ENCODE data around the gene TEX2.
"Not testable (repeated sequence)": the region's sequence is repeated elsewhere in the genome, so short reads cannot be mapped to it uniquely, and the experiment has no call there.

Gene TEX2

GRCh38 chr17:64185557-64185956, 77.5 kb downstream of the TEX2 start:
- DNase-seq, result not testable (repeated sequence)

GRCh38 chr17:64185101-64185500, 78.0 kb downstream of the TEX2 start:
- DNase-seq, result no peak

GRCh38 chr17:64183815-64184214, 79.2 kb downstream of the TEX2 start:
- DNase-seq, result no peak

GRCh38 chr17:64182325-64183012, 80.6 kb downstream of the TEX2 start:
- DNase-seq, result no peak

- DNase-seq, result no peak
Measured at GRCh38 chr17:64180089-64181073, 82.7 kb downstream of the TEX2 start.

GRCh38 chr17:64179024-64179423, 84.0 kb downstream of the TEX2 start:
- not testable (repeated sequence) for DNase-seq

GRCh38 chr17:64178011-64178825, 84.8 kb downstream of the TEX2 start:
- no peak for DNase-seq

- no peak for DNase-seq
Measured at GRCh38 chr17:64177311-64178010, 85.6 kb downstream of the TEX2 start.

- no peak for DNase-seq
Measured at GRCh38 chr17:64176556-64176955, 86.5 kb downstream of the TEX2 start.

GRCh38 chr17:64174686-64175456, 88.2 kb downstream of the TEX2 start:
- peak in 42 of 56 donors; percentile 8 to 79 (median 34) for DNase-seq

- DNase-seq, result no peak
Measured at GRCh38 chr17:64173646-64174045, 89.4 kb downstream of the TEX2 start.

- DNase-seq, result no peak
Measured at GRCh38 chr17:64172510-64172909, 90.5 kb downstream of the TEX2 start.

- DNase-seq, result no peak
Measured at GRCh38 chr17:64171041-64171440, 92.0 kb downstream of the TEX2 start.

- no peak for DNase-seq
Measured at GRCh38 chr17:64170286-64170685, 92.8 kb downstream of the TEX2 start.

- not testable (repeated sequence) for DNase-seq
Measured at GRCh38 chr17:64167666-64168065, 95.4 kb downstream of the TEX2 start.

GRCh38 chr17:64166876-64167275, 96.2 kb downstream of the TEX2 start:
- DNase-seq, result no peak

- no peak for DNase-seq
Measured at GRCh38 chr17:64165347-64165746, 97.7 kb downstream of the TEX2 start.

GRCh38 chr17:64164596-64165285, 98.3 kb downstream of the TEX2 start:
- DNase-seq, result no peak

GRCh38 chr17:64163468-64163867, 99.6 kb downstream of the TEX2 start:
- peak in 3 of 56 donors; percentile 5 to 19 (median 6) for DNase-seq
